IMR-90 (cell line): ENCODE data around the gene CDHR2. TPM values are rescaled to one million over a fixed set of nuclear protein-coding genes. Genes with fewer than 3 reads are reported as not detected.

Source experiments
- ATAC-seq: fragments of 200-7000 bp; cut with Tn5 transposase; 2 replicates; pipeline ENCODE4 v1.9.1; 2020; ENCODE audit warnings: low read depth, mild to moderate bottlenecking, moderate library complexity
- BruUV-seq: library from RNA; stranded (reverse); fragments of 400-500 nt; replicated peaks from 2 replicates; lab custom pipeline; 2021; lab: Mats Ljungman, UMichigan
- CTCF ChIA-PET: fragments of 300-600 bp; formaldehyde crosslinking; extraction: SDS; loops from one replicate; lab custom pipeline; 2021; ENCODE audit warnings: antibody characterized with exemption; lab: Yijun Ruan, JAX
- POLR2A ChIA-PET: fragments of 300-600 bp; sonication (Branson Sonifier 250); formaldehyde crosslinking; loops from one replicate; lab custom pipeline; 2022; ENCODE audit warnings: antibody characterized with exemption; ENCODE audit not compliant: unreplicated experiment; lab: Charles Lee
- DNase-seq: peaks from one replicate; pipeline ENCODE4 v3.0.0; 2013
- H2AFZ ChIP-seq: replicated peaks from 2 replicates; pipeline ENCODE3; 2013; ENCODE audit warnings: low read length, mild to moderate bottlenecking; ENCODE audit not compliant: poor library complexity
- H2AK5ac ChIP-seq: 2 replicates; pipeline ENCODE4 v1.6.1; 2013; ENCODE audit warnings: low read depth, low read length, inconsistent platforms
- H2AK9ac ChIP-seq: replicated peaks from 2 replicates; pipeline ENCODE3; 2013; ENCODE audit warnings: mild to moderate bottlenecking, low read depth, low read length, moderate library complexity; ENCODE audit not compliant: poor library complexity
- H2BK120ac ChIP-seq: 2 replicates; pipeline ENCODE4 v1.6.1; 2013; ENCODE audit warnings: low read depth, low read length, inconsistent platforms
- H2BK15ac ChIP-seq: 3 replicates; pipeline ENCODE4 v1.6.1; 2013; ENCODE audit warnings: low read depth, low read length, inconsistent platforms
- H2BK20ac ChIP-seq: 2 replicates; pipeline ENCODE4 v1.6.1; 2013; ENCODE audit warnings: low read depth, mild to moderate bottlenecking, inconsistent platforms, low read length, moderate library complexity
- H2BK5ac ChIP-seq: 2 replicates; pipeline ENCODE4 v1.6.1; 2013; ENCODE audit warnings: mild to moderate bottlenecking, low read depth, low read length, inconsistent platforms; ENCODE audit not compliant: poor library complexity, severe bottlenecking
- H3K14ac ChIP-seq: replicated peaks from 2 replicates; pipeline ENCODE4 v1.6.1; 2013; ENCODE audit warnings: low read depth, low read length, inconsistent platforms
- H3K18ac ChIP-seq: 2 replicates; pipeline ENCODE4 v1.6.1; 2013; ENCODE audit warnings: low read depth, low read length, control low read depth
- H3K23ac ChIP-seq: 2 replicates; pipeline ENCODE4 v1.6.1; 2013; ENCODE audit warnings: low read depth, low read length, inconsistent platforms
- H3K27ac ChIP-seq: 2 replicates; pipeline ENCODE4 v1.5.1; 2013; ENCODE audit warnings: mild to moderate bottlenecking, control low read depth, low read length; ENCODE audit not compliant: insufficient read depth
- H3K27me3 ChIP-seq: 2 replicates; pipeline ENCODE4 v1.6.1; 2013; ENCODE audit warnings: low read length; ENCODE audit not compliant: control insufficient read depth, insufficient read depth
- H3K36me3 ChIP-seq: 2 replicates; pipeline ENCODE4 v1.6.1; 2013; ENCODE audit warnings: low read length, mixed read lengths; ENCODE audit not compliant: control insufficient read depth, insufficient read depth
- H3K4ac ChIP-seq: 2 replicates; pipeline ENCODE4 v1.6.1; 2013; ENCODE audit warnings: low read depth, low read length, inconsistent platforms
- H3K4me1 ChIP-seq: 2 replicates; pipeline ENCODE4 v1.6.1; 2013; ENCODE audit warnings: low read length, mixed read lengths; ENCODE audit not compliant: control insufficient read depth, insufficient read depth
- H3K4me2 ChIP-seq: 2 replicates; pipeline ENCODE4 v1.6.1; 2013; ENCODE audit warnings: low read depth, mild to moderate bottlenecking, control low read depth, low read length, moderate library complexity
- H3K4me3 ChIP-seq: 2 replicates; pipeline ENCODE4 v1.5.1; 2013; ENCODE audit warnings: low read depth, mild to moderate bottlenecking, control low read depth, low read length, moderate library complexity; ENCODE audit not compliant: insufficient read depth
- H3K56ac ChIP-seq: 2 replicates; pipeline ENCODE4 v1.6.1; 2013; ENCODE audit warnings: low read length, inconsistent platforms; ENCODE audit not compliant: insufficient read depth; ENCODE audit errors: extremely low read depth
- H3K79me1 ChIP-seq, 2 experiments: 2 replicates each; pipeline ENCODE4 v1.6.1; 2013; ENCODE audit warnings: low read length in 2 of 2, inconsistent platforms in 1 of 2, low read depth in 1 of 2
- H3K9ac ChIP-seq: 2 replicates; pipeline ENCODE4 v1.6.1; 2013; ENCODE audit warnings: low read depth, low read length, control low read depth
- H3K9me1 ChIP-seq: 2 replicates; pipeline ENCODE4 v1.6.1; 2013; ENCODE audit warnings: low read length, inconsistent platforms; ENCODE audit not compliant: insufficient read depth
- H3K9me3 ChIP-seq: 2 replicates; pipeline ENCODE4 v1.6.1; 2013; ENCODE audit warnings: low read length; ENCODE audit not compliant: control insufficient read depth, insufficient read depth
- H4K20me1 ChIP-seq: 2 replicates; pipeline ENCODE4 v1.6.1; 2013; ENCODE audit warnings: low read length, inconsistent platforms; ENCODE audit not compliant: insufficient read depth
- H4K5ac ChIP-seq: 2 replicates; pipeline ENCODE4 v1.6.1; 2013; ENCODE audit warnings: mild to moderate bottlenecking, low read depth, low read length, control low read depth
- H4K8ac ChIP-seq, 2 experiments: 2 replicates each; pipeline ENCODE4 v1.6.1; 2013; ENCODE audit warnings: low read depth in 2 of 2, low read length in 2 of 2, control low read depth in 1 of 2, inconsistent platforms in 1 of 2
- H4K91ac ChIP-seq: 2 replicates; pipeline ENCODE4 v1.6.1; 2013; ENCODE audit warnings: low read depth, low read length, inconsistent platforms; ENCODE audit not compliant: insufficient read depth
- CEBPB ChIP-seq: IDR thresholded peaks from 2 replicates; pipeline ENCODE4 v1.6.1; 2012; ENCODE audit warnings: low read depth, low read length, improper control_type of control experiment
- CHD1 ChIP-seq: IDR thresholded peaks from 2 replicates; pipeline ENCODE4 v1.6.1; 2012; ENCODE audit warnings: low read depth, low read length, improper control_type of control experiment
- ELK1 ChIP-seq: fragments of 150-350 bp; IDR thresholded peaks from 2 replicates; pipeline ENCODE4 v1.6.1; 2016; ENCODE audit warnings: low read depth, mild to moderate bottlenecking, low read length, moderate library complexity, borderline replicate concordance
- FOS ChIP-seq: fragments of 150-350 bp; IDR thresholded peaks from 2 replicates; pipeline ENCODE4 v1.6.1; 2016; ENCODE audit warnings: low read depth, low read length
- MXI1 ChIP-seq: IDR thresholded peaks from 2 replicates; pipeline ENCODE4 v1.6.1; 2012; ENCODE audit warnings: low read depth, mild to moderate bottlenecking, low read length, moderate library complexity, borderline replicate concordance
- POLR2A ChIP-seq: IDR thresholded peaks from 2 replicates; pipeline ENCODE4 v1.6.1; 2012; ENCODE audit warnings: mild to moderate bottlenecking, low read depth, low read length
- RAD21 ChIP-seq: IDR thresholded peaks from 2 replicates; pipeline ENCODE4 v1.6.1; 2012; ENCODE audit warnings: low read length, improper control_type of control experiment
- WGBS, 2 experiments: methylation state at CpG; one replicate each; pipeline versions ENCODE4 v1.1.5 to v1.1.7; 2013; ENCODE audit warnings: missing lambda C conversion rate in 2 of 2; ENCODE audit not compliant: insufficient read length in 1 of 2; ENCODE audit errors: extremely low coverage in 2 of 2; 5-methylcytosine and 5-hydroxymethylcytosine counted together
- dilution Hi-C: fragments of 300-500 bp; cut with HindIII; formaldehyde crosslinking; loops from one replicate; pipeline ENCODE4 v1.14.3; 2018; ENCODE audit warnings: low sequenced_read_pairs; ENCODE audit not compliant: unreplicated experiment
- in situ Hi-C: fragments of 300-500 bp; cut with MboI; formaldehyde crosslinking; loops from 3 replicates; pipeline ENCODE4 v1.14.3; 2019; ENCODE audit warnings: low sequenced_read_pairs, inconsistent platforms, mixed read lengths
- intact Hi-C: fragments of 100-400 bp; cut with micrococcal nuclease; formaldehyde crosslinking; loops from 2 replicates; pipeline ENCODE4 v1.10.0; 2022
- polyA plus RNA-seq, 3 experiments: library from polyadenylated mRNA; depleted of rRNA; stranded (reverse); fragments of >200 nt; gene quantifications; 2 replicates each; pipeline ENCODE4 v1.2.3, GENCODE V29; 2012; ENCODE audit warnings: low replicate concordance in 1 of 3
- total RNA-seq: library from RNA; depleted of rRNA; stranded (reverse); fragments of >200 nt; gene quantifications from 2 replicates; pipeline ENCODE4 v1.2.3, GENCODE V29; 2012

CDHR2 gene
- total and polyA plus RNA-seq, 2 of the 4 experiments (the other 2 are of a cell fraction): not detected

GRCh38 chr5:176557846-176558245 lies 8.7 kb downstream of the CDHR2 start:
- no peaks in the 10 kb centered on the region for H3K36me3 ChIP-seq
- DNase-seq: no peak
- H3K9ac ChIP-seq: no peak overlapping the region
- no peaks in the 10 kb centered on the region for H4K20me1 ChIP-seq
- no peak overlapping the region for H3K18ac ChIP-seq
- no peak overlapping the region for H3K4me2 ChIP-seq
- H3K27ac ChIP-seq: no peak overlapping the region
- H2BK120ac ChIP-seq: no peak overlapping the region
- no peak for ATAC-seq
- dilution Hi-C loops: no loop called here
- H3K9me3 ChIP-seq: peaks cover 3% of the 10 kb centered on the region
- no TSS peak for BruUV-seq
- no peak overlapping the region for H2AK9ac ChIP-seq
- H3K27me3 ChIP-seq: peaks cover 24% of the 10 kb centered on the region; the same call in 1 of the 2 replicates
- H2AFZ ChIP-seq: no peak overlapping the region
- H2AK5ac ChIP-seq: no peak overlapping the region
- no peak overlapping the region for H3K4ac ChIP-seq
- no peaks in the 10 kb centered on the region for H3K79me1 ChIP-seq
- in situ Hi-C loops: loop anchor here (25.0 kb wide), 1 partner anchor 821 kb away; no protein-coding TSS in a partner anchor
- H4K5ac ChIP-seq: no peak overlapping the region
- H3K56ac ChIP-seq: no peak overlapping the region
- H3K9me1 ChIP-seq: no peaks in the 10 kb centered on the region
- H2BK5ac ChIP-seq: no peak overlapping the region
- POLR2A ChIA-PET: no interaction called here
- no peak overlapping the region for H2BK15ac ChIP-seq
- no peak overlapping the region for H2BK20ac ChIP-seq
- CTCF ChIA-PET: no interaction called here
- no peaks in the 10 kb centered on the region for H3K4me1 ChIP-seq
- no peak overlapping the region for H3K4me3 ChIP-seq
- intact Hi-C loops: no loop called here
- no peak overlapping the region for H4K91ac ChIP-seq
- WGBS, 2 experiments: no CpG with 5 or more reads among the region's 13 CpGs
- H3K14ac ChIP-seq: no peak overlapping the region
- no peak overlapping the region for H3K23ac ChIP-seq
- no peak for TF ChIP-seq ELK1
- no peak for TF ChIP-seq RAD21
- no peak for TF ChIP-seq CHD1
- TF ChIP-seq POLR2A: no peak
- TF ChIP-seq CEBPB: no peak
- no peak for TF ChIP-seq MXI1
- no peak for TF ChIP-seq FOS
- H4K8ac ChIP-seq: no peak overlapping the region
